Smooth muscle cell (in vitro differentiated cells): Measurements from ENCODE around the gene GOLGA2. TPM values are rescaled to one million over a fixed set of nuclear protein-coding genes. Genes with fewer than 3 reads are reported as not detected.

Experiments used
- DNase-seq: peaks from one replicate; lab custom pipeline; 2025; ENCODE audit not compliant: unreplicated experiment; lab: John Stamatoyannopoulos, UW
- H2AFZ ChIP-seq: fragments of 200-600 bp; sonication (generic); 2 replicates; pipeline ENCODE4 v1.6.0; 2016; ENCODE audit warnings: antibody characterized with exemption, low read depth, mild to moderate bottlenecking
- H3F3A ChIP-seq: fragments of 200-600 bp; sonication (generic); 2 replicates; pipeline ENCODE4 v1.6.0; 2017; ENCODE audit warnings: antibody characterized with exemption, low read depth
- H3K27ac ChIP-seq: fragments of 200-600 bp; sonication (generic); 2 replicates; pipeline ENCODE4 v1.5.1; 2016; ENCODE audit warnings: low read depth, mild to moderate bottlenecking
- H3K27me3 ChIP-seq: fragments of 200-600 bp; sonication (generic); 2 replicates; pipeline ENCODE4 v1.6.1; 2016; ENCODE audit warnings: low read depth, mild to moderate bottlenecking
- H3K36me3 ChIP-seq: fragments of 200-600 bp; sonication (generic); 2 replicates; pipeline ENCODE4 v1.5.1; 2016; ENCODE audit warnings: low read depth
- H3K4me1 ChIP-seq: fragments of 200-600 bp; sonication (generic); 2 replicates; pipeline ENCODE4 v1.5.1; 2016; ENCODE audit warnings: low read depth
- H3K4me2 ChIP-seq: fragments of 200-600 bp; sonication (generic); 2 replicates; pipeline ENCODE4 v1.6.0; 2016; ENCODE audit warnings: mild to moderate bottlenecking
- H3K4me3 ChIP-seq: fragments of 200-600 bp; sonication (generic); 2 replicates; pipeline ENCODE4 v1.5.1; 2016; ENCODE audit warnings: mild to moderate bottlenecking
- H3K79me2 ChIP-seq: fragments of 200-600 bp; sonication (generic); 2 replicates; pipeline ENCODE4 v1.6.0; 2016; ENCODE audit warnings: low read depth, mild to moderate bottlenecking
- H3K9ac ChIP-seq: fragments of 200-600 bp; sonication (generic); 2 replicates; pipeline ENCODE4 v1.6.0; 2016; ENCODE audit warnings: low read depth
- H3K9me3 ChIP-seq: fragments of 200-600 bp; sonication (generic); replicated peaks from 2 replicates; pipeline ENCODE4 v1.5.1; 2016; ENCODE audit warnings: low read depth
- H4K20me1 ChIP-seq: fragments of 200-600 bp; sonication (generic); 2 replicates; pipeline ENCODE4 v1.6.0; 2016; ENCODE audit warnings: low read depth
- CTCF ChIP-seq: fragments of 200-600 bp; sonication (generic); IDR thresholded peaks from 2 replicates; pipeline ENCODE4 v1.5.1; 2017; ENCODE audit warnings: borderline replicate concordance, mild to moderate bottlenecking, antibody characterized with exemption; ENCODE audit not compliant: insufficient read depth, poor library complexity, severe bottlenecking
- WGBS: methylation state at CpG from one replicate; pipeline ENCODE4 v1.1.7; 2016; ENCODE audit warnings: low lambda C conversion rate; 5-methylcytosine and 5-hydroxymethylcytosine counted together
- polyA plus RNA-seq: library from polyadenylated mRNA; unstranded; fragments of >200 nt; fragmentation: Nextera tagmentation; extraction: Ambion mirVana; gene quantifications from 2 replicates; pipeline ENCODE4 v1.2.1, GENCODE V29; 2016
- total RNA-seq: library from RNA; depleted of rRNA; stranded (reverse); fragments of >200 nt; gene quantifications from 2 replicates; pipeline ENCODE4 v1.2.3, GENCODE V29; 2014

GOLGA2 gene
- total and polyA plus RNA-seq, 2 experiments from 2014 or later = 55.4 to 101 TPM

GRCh38 chr9:128219831-128220230, 56.0 kb downstream of the GOLGA2 start:
- H3K9ac ChIP-seq = no peak overlapping the region
- peaks cover 4% of the 10 kb centered on the region for H3F3A ChIP-seq
- H3K4me2 ChIP-seq = no peak overlapping the region
- no peak for TF ChIP-seq CTCF
- WGBS = 99% methylated on average over 9 of the region's 9 CpGs
- H3K4me1 ChIP-seq = peaks cover 6% of the 10 kb centered on the region
- no peak overlapping the region for H3K27ac ChIP-seq
- H3K9me3 ChIP-seq = no peaks in the 10 kb centered on the region
- H4K20me1 ChIP-seq = peaks cover 12% of the 10 kb centered on the region
- no peaks in the 10 kb centered on the region for H3K79me2 ChIP-seq
- H3K4me3 ChIP-seq = no peak overlapping the region
- no peak overlapping the region for H2AFZ ChIP-seq
- H3K27me3 ChIP-seq = no peaks in the 10 kb centered on the region
- DNase-seq = no peak
- no peaks in the 10 kb centered on the region for H3K36me3 ChIP-seq

- no peak overlapping the region for H3K27ac ChIP-seq
- H3K27me3 ChIP-seq = no peaks in the 10 kb centered on the region
- H3K4me2 ChIP-seq = peak overlapping the region; percentile 78
- peaks cover 12% of the 10 kb centered on the region for H4K20me1 ChIP-seq
- peaks cover 6% of the 10 kb centered on the region for H3K4me1 ChIP-seq
- peak; percentile 52 for DNase-seq
- WGBS = 42% methylated on average over 47 of the region's 47 CpGs
- peak overlapping the region; percentile 28 for H3K4me3 ChIP-seq
- no peak overlapping the region for H2AFZ ChIP-seq
- H3K9me3 ChIP-seq = no peaks in the 10 kb centered on the region
- peaks cover 4% of the 10 kb centered on the region for H3F3A ChIP-seq
- H3K79me2 ChIP-seq = no peaks in the 10 kb centered on the region
- no peaks in the 10 kb centered on the region for H3K36me3 ChIP-seq
- no peak overlapping the region for H3K9ac ChIP-seq
- no peak for TF ChIP-seq CTCF
Measured at GRCh38 chr9:128218518-128219389, 57.1 kb downstream of the GOLGA2 start.

- Histone ChIP-seq H3K4me2 (peak overlapping the region; percentile 78), H3K4me3 (peak overlapping the region; percentile 28), H3F3A (peaks cover 4% of the 10 kb centered on the region), H3K9ac (no peak overlapping the region), H3K4me1 (peaks cover 6% of the 10 kb centered on the region), H2AFZ (no peak overlapping the region), H3K27ac (no peak overlapping the region), H3K79me2 (no peaks in the 10 kb centered on the region), H3K27me3 (no peaks in the 10 kb centered on the region), H3K9me3 (no peaks in the 10 kb centered on the region), H3K36me3 (no peaks in the 10 kb centered on the region), H4K20me1 (peaks cover 12% of the 10 kb centered on the region)
- 79% methylated on average over 11 of the region's 11 CpGs for WGBS
- no peak for TF ChIP-seq CTCF
- DNase-seq = no peak
Measured at GRCh38 chr9:128218172-128218517, 57.7 kb downstream of the GOLGA2 start.
